Sigmoid colon (tissue), 4 donors: ENCODE results near the gene ANKS6.

Source experiments
- CTCF ChIP-seq, 4 experiments: fragments of 450-650 bp in 3 of 4; fragments of 200-600 bp in 1 of 4; IDR thresholded peaks; one replicate each; pipeline ENCODE4 v1.5.1; 2016 to 2019; ENCODE audit warnings: antibody characterized with exemption in 4 of 4, mild to moderate bottlenecking in 3 of 4, moderate library complexity in 2 of 4
- POLR2A ChIP-seq, 2 donors: fragments of 450-650 bp; IDR thresholded peaks; one replicate each; pipeline ENCODE4 v1.6.1; 2016; ENCODE audit warnings: antibody characterized with exemption in 2 of 2, mild to moderate bottlenecking in 2 of 2, moderate library complexity in 2 of 2
- POLR2AphosphoS5 ChIP-seq, 4 donors: sonication (generic); formaldehyde crosslinking; IDR thresholded peaks; one replicate each; pipeline ENCODE4 v1.6.1; 2017; ENCODE audit warnings: antibody characterized with exemption in 4 of 4

- TF ChIP-seq POLR2AphosphoS5 (IDR thresholded peaks at IDR 0.05) (no peak), CTCF (IDR thresholded peaks at IDR 0.05) (no peak), POLR2A (IDR thresholded peaks at IDR 0.05) (no peak)
Observed at GRCh38 chr9:98823666-98824334, 27.4 kb upstream of the ANKS6 start.
